SH-SY5Y (cell line): ENCODE results near the gene THAP8.

ENCODE experiments used
- GATA2 ChIP-seq: IDR thresholded peaks from 2 replicates; pipeline ENCODE4 v1.6.1; 2011; ENCODE audit warnings: mild to moderate bottlenecking, low read depth, low read length
- GATA3 ChIP-seq: IDR thresholded peaks from 2 replicates; pipeline ENCODE4 v1.6.1; 2011; ENCODE audit warnings: low read depth, mild to moderate bottlenecking, low read length, moderate library complexity

DNA sequence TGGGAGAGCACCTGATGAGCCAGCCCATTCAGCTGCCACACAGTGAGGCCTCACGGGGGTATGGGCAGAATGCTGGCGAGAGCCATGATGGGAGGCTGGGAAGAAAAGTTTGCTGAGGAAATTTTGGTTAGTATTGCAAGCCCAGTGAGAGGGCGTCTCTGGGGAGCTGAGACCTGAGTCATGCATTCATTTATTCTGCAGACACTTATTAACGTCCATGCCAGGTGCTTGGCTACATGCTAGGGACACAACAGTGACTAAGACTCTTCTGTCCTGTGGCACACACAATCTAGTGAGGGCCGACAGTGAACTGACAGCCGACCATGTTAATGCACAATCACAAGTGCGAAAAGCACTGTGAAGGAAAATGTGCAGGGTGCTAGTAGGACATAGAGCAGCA is 27.8 kb upstream of the THAP8 start:
- TF ChIP-seq GATA2, result no peak
- TF ChIP-seq GATA3, result no peak
